Mesenchymal stem cell (in vitro differentiated cells and primary cell): ENCODE results near the gene GFRA4.
A peak's percentile ranks its signal among the peaks of the same experiment; 100 is the strongest.

ENCODE experiments used
- DNase-seq: peaks from one replicate; pipeline ENCODE4 v3.0.0-alpha.2; 2013
- H2AFZ ChIP-seq: one replicate; pipeline ENCODE4 v1.6.1; 2013; ENCODE audit warnings: low read depth, mild to moderate bottlenecking, control low read depth, inconsistent platforms, low read length, moderate library complexity
- H2AK5ac ChIP-seq: 2 replicates; pipeline ENCODE4 v1.6.1; 2013; ENCODE audit warnings: low read length, moderate library complexity, mild to moderate bottlenecking, inconsistent platforms; ENCODE audit not compliant: severe bottlenecking
- H2BK120ac ChIP-seq: one replicate; pipeline ENCODE4 v1.6.1; 2013; ENCODE audit warnings: low read depth, mild to moderate bottlenecking, inconsistent platforms, low read length, moderate library complexity
- H2BK12ac ChIP-seq, 2 experiments: one replicate each; pipeline ENCODE4 v1.6.1; 2013; ENCODE audit warnings: inconsistent platforms in 2 of 2, low read length in 2 of 2, mild to moderate bottlenecking in 2 of 2, moderate library complexity in 2 of 2, control low read depth in 1 of 2
- H2BK15ac ChIP-seq: one replicate; pipeline ENCODE4 v1.6.1; 2013; ENCODE audit warnings: mild to moderate bottlenecking, low read depth, inconsistent platforms; ENCODE audit not compliant: poor library complexity, severe bottlenecking
- H2BK5ac ChIP-seq: 2 replicates; pipeline ENCODE4 v1.6.1; 2013; ENCODE audit warnings: low read depth, mild to moderate bottlenecking, low read length, control low read depth, inconsistent platforms; ENCODE audit not compliant: poor library complexity, severe bottlenecking
- H3K14ac ChIP-seq, 2 experiments: one replicate each; pipeline ENCODE4 v1.6.1; 2013; ENCODE audit warnings: inconsistent platforms in 2 of 2, low read length in 2 of 2, control low read depth in 1 of 2, mild to moderate bottlenecking in 1 of 2, moderate library complexity in 1 of 2
- H3K18ac ChIP-seq, 2 experiments: one replicate each; pipeline ENCODE4 v1.6.1; 2013; ENCODE audit warnings: inconsistent platforms in 2 of 2, low read length in 2 of 2, control low read depth in 1 of 2, low read depth in 1 of 2, mild to moderate bottlenecking in 1 of 2
- H3K23ac ChIP-seq, 2 experiments: one replicate each; pipeline ENCODE4 v1.6.1; 2013; ENCODE audit warnings: inconsistent platforms in 2 of 2, low read length in 2 of 2, mild to moderate bottlenecking in 2 of 2, moderate library complexity in 2 of 2, control low read depth in 1 of 2
- H3K27ac ChIP-seq: 2 replicates; pipeline ENCODE4 v1.5.1; 2013; ENCODE audit warnings: mild to moderate bottlenecking, moderate library complexity, low read length, control low read depth, inconsistent platforms; ENCODE audit not compliant: poor library complexity, severe bottlenecking
- H3K27me3 ChIP-seq, 2 experiments: 2 replicates each; pipeline versions ENCODE4 v1.6.1 to v1.7.0; 2013; ENCODE audit warnings: low read length in 2 of 2, mild to moderate bottlenecking in 2 of 2, moderate library complexity in 2 of 2, control low read depth in 1 of 2, inconsistent platforms in 1 of 2; ENCODE audit not compliant: control insufficient read depth in 1 of 2, insufficient read depth in 1 of 2
- H3K36me3 ChIP-seq, 2 experiments: 2 replicates each; pipeline versions ENCODE4 v1.6.1 to v1.7.0; 2013; ENCODE audit warnings: low read length in 2 of 2, control low read depth in 1 of 2, inconsistent platforms in 1 of 2, low read depth in 1 of 2, mild to moderate bottlenecking in 1 of 2; ENCODE audit not compliant: insufficient read depth in 2 of 2, control insufficient read depth in 1 of 2
- H3K4ac ChIP-seq, 2 experiments: one replicate each; pipeline ENCODE4 v1.6.1; 2013; ENCODE audit warnings: inconsistent platforms in 2 of 2, low read length in 2 of 2, mild to moderate bottlenecking in 2 of 2, moderate library complexity in 2 of 2, control low read depth in 1 of 2, low read depth in 1 of 2
- H3K4me1 ChIP-seq: 2 replicates; pipeline ENCODE4 v1.6.1; 2013; ENCODE audit warnings: low read depth, low read length, control low read depth; ENCODE audit not compliant: control insufficient read depth, insufficient read depth
- H3K4me2 ChIP-seq: 2 replicates; pipeline ENCODE4 v1.6.1; 2013; ENCODE audit warnings: low read length, mild to moderate bottlenecking, inconsistent platforms; ENCODE audit not compliant: poor library complexity, severe bottlenecking
- H3K4me3 ChIP-seq, 2 experiments: 2 replicates each; pipeline versions ENCODE4 v1.5.1 to v1.7.0; 2013; ENCODE audit warnings: low read length in 2 of 2, mild to moderate bottlenecking in 2 of 2, control low read depth in 1 of 2, low read depth in 1 of 2; ENCODE audit not compliant: insufficient read depth in 1 of 2
- H3K79me1 ChIP-seq: replicated peaks from 2 replicates; pipeline ENCODE4 v1.6.1; 2013; ENCODE audit warnings: mild to moderate bottlenecking, control low read depth, low read length, inconsistent platforms; ENCODE audit not compliant: poor library complexity, severe bottlenecking
- H3K9ac ChIP-seq: 2 replicates; pipeline ENCODE4 v1.7.0; 2013; ENCODE audit warnings: mild to moderate bottlenecking, low read length, moderate library complexity
- H3K9me3 ChIP-seq: 2 replicates; pipeline ENCODE4 v1.7.0; 2013; ENCODE audit warnings: mild to moderate bottlenecking, low read length; ENCODE audit not compliant: control insufficient read depth
- H4K8ac ChIP-seq: one replicate; pipeline ENCODE4 v1.6.1; 2013; ENCODE audit warnings: inconsistent platforms, mild to moderate bottlenecking, low read length, moderate library complexity
- H4K91ac ChIP-seq: one replicate; pipeline ENCODE4 v1.6.1; 2013; ENCODE audit warnings: mild to moderate bottlenecking, low read length, inconsistent platforms
- WGBS: methylation state at CpG from one replicate; pipeline ENCODE4 v1.1.7; 2013; ENCODE audit warnings: mixed read lengths; 5-methylcytosine and 5-hydroxymethylcytosine counted together

The GFRA4 gene

DNA sequence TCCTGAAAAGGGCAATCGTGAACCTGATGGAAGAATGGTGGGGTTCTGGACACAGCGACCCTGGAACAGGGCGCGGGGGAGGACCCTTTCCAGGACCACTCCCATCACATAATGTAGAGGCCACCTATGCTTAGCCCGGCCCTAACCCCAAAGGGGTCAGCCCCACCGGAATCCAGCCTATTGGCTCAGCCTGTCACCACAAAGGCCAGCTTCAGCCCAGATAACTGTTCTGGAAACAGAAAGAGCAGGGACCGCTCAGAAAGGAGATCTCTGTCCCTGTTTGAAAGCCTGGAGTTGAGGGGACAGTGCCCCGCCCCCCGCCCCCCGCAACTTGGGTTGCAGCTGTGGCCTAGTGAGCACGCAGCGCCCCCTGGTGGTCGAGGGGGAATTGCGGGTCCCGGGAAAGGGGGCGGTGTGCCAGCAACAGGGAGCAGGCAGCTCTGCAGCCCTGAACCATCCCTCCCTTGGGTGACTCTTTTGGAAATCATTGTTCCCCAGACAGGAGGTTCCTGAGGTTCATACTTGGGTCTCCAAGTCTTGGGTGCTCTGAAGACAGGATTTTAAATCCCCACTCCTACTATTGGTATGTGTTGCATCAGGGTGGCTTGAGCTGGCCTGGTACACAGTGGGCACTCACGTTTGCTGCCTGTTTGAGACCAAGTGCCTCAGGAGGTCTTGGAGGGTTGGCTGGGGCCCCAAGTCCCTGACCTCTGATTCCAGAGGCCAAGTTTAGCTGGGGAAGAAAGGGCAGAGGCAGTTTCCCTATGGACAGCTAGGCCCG lies 47.7 kb upstream of the GFRA4 start:
- Histone ChIP-seq H3K27me3 (peaks cover under 1 to 9% of the 10 kb centered on the region in 2 experiments), H3K4me1 (peaks cover 8% of the 10 kb centered on the region), H3K36me3 (no peaks in the 10 kb centered on the region), H3K79me1 (no peaks in the 10 kb centered on the region), H3K14ac (no peak overlapping the region), H3K4me3 (no peak overlapping the region), H2AFZ (no peak overlapping the region), H4K91ac (no peak overlapping the region), H3K27ac (no peak overlapping the region), H3K9me3 (no peaks in the 10 kb centered on the region), H2AK5ac (no peak overlapping the region), H3K18ac (no peak overlapping the region), H2BK12ac (no peak overlapping the region), H4K8ac (no peak overlapping the region), H2BK15ac (no peak overlapping the region), H3K4ac (no peak overlapping the region), H2BK5ac (no peak overlapping the region), H3K23ac (no peak overlapping the region), H3K4me2 (no peak overlapping the region), H3K9ac (peak overlapping the region; percentile 53), H2BK120ac (no peak overlapping the region)
- DNase-seq = peak; percentile 60
- 27% methylated on average over 17 of the region's 18 CpGs for WGBS

DNA sequence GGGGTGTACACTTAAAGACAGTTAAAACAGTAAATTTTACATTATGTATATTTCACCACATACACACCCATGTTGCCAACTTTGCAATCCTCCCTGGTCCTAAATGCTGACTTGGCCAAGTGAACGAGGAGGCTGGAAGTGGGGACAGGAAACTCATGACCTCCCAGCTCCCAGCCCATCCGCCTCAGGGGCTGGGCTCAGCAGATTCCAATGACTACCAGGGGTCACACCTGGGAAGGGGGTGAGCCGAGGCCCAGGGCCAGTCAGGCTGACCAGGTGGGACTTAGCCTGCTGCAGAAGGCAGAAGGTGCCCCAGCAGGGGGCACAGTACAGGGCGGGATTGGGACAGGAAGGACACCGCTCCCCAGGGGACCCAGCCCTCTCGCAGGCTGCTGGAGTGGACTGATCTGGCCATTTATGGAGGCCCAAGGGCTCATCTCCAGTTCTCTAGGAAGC lies 46.8 kb upstream of the GFRA4 start:
- no peak overlapping the region for H2BK120ac ChIP-seq
- 78% methylated on average over 6 of the region's 6 CpGs for WGBS
- H2AFZ ChIP-seq = no peak overlapping the region

GRCh38 chr20:3707508-3707899 lies 44.3 kb upstream of the GFRA4 start:
- Histone ChIP-seq H3K4me2 (no peak overlapping the region), H3K36me3 (no peaks in the 10 kb centered on the region), H2BK12ac (no peak overlapping the region), H3K4me3 (no peak overlapping the region), H3K4me1 (peaks cover 8% of the 10 kb centered on the region), H4K91ac (no peak overlapping the region), H3K4ac (no peak overlapping the region), H4K8ac (no peak overlapping the region), H3K14ac (no peak overlapping the region), H2AK5ac (no peak overlapping the region), H2BK120ac (no peak overlapping the region), H3K18ac (no peak overlapping the region), H3K79me1 (no peaks in the 10 kb centered on the region), H2BK15ac (no peak overlapping the region), H3K9ac (no peak overlapping the region), H3K27ac (no peak overlapping the region), H3K9me3 (no peaks in the 10 kb centered on the region), H3K23ac (no peak overlapping the region), H2AFZ (no peak overlapping the region), H2BK5ac (no peak overlapping the region), H3K27me3 (peaks cover 14 to 19% of the 10 kb centered on the region in 2 experiments)
- WGBS = 82% methylated on average over 3 of the region's 3 CpGs
- DNase-seq = no peak

More for the DNA sequence above, 46.8 kb upstream of the GFRA4 start:
- Histone ChIP-seq H3K4me3 (no peak overlapping the region), H3K4ac (no peak overlapping the region), H3K4me2 (no peak overlapping the region), H3K23ac (no peak overlapping the region), H2AK5ac (no peak overlapping the region), H3K9me3 (no peaks in the 10 kb centered on the region), H2BK5ac (no peak overlapping the region), H3K36me3 (no peaks in the 10 kb centered on the region), H3K27me3 (peaks cover 4 to 9% of the 10 kb centered on the region in 2 experiments), H3K27ac (no peak overlapping the region), H3K18ac (no peak overlapping the region), H2BK12ac (no peak overlapping the region), H4K91ac (no peak overlapping the region), H3K9ac (no peak overlapping the region), H3K79me1 (no peaks in the 10 kb centered on the region), H2BK15ac (no peak overlapping the region), H3K4me1 (peaks cover 8% of the 10 kb centered on the region), H4K8ac (no peak overlapping the region), H3K14ac (no peak overlapping the region)
- DNase-seq = no peak

DNA sequence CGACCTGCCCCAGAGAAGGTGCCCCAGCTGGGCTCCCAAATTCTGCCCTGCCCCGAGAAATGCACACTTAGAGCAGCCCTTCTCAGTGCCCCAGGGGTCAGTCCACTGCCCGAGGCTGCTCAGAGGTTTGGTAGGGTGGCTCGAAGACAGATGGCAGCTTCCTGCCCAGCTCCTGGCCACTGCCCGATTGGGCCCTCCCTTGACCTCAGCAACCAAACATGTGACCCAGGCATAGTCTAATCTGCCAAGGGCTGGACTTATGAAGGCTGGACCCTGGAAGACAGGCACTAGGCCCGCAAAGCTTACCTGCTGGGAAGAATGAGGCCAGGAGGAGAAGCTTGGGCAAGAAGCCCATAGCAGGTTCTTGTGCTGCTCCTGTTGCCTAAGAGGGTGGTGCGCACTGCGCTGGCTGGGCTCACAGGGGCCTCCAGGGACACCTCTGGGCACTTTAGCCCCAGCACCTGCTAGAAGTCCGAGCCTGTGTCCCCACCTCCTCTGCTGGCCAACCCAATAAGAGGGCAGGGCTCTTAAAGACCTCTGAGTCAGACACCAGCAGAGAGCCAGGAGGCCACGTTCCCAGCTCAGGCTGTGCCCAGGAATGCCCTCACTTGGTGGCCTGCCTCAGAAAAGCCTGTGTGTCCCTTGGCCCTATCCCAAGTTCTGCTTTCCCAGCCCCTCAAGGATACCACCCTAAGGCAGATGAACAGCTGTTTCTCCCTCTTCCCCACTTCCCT lies 43.7 kb upstream of the GFRA4 start:
- Histone ChIP-seq H2AFZ (no peak overlapping the region), H3K14ac (no peak overlapping the region), H2AK5ac (no peak overlapping the region), H3K79me1 (no peaks in the 10 kb centered on the region), H3K18ac (no peak overlapping the region), H2BK5ac (no peak overlapping the region), H3K36me3 (no peaks in the 10 kb centered on the region), H2BK120ac (no peak overlapping the region), H2BK12ac (no peak overlapping the region), H3K4me1 (peaks cover 8% of the 10 kb centered on the region), H4K8ac (no peak overlapping the region), H3K27me3 (peaks cover 14 to 18% of the 10 kb centered on the region in 2 experiments), H4K91ac (no peak overlapping the region), H3K4ac (no peak overlapping the region), H3K27ac (no peak overlapping the region), H3K23ac (no peak overlapping the region), H3K4me2 (no peak overlapping the region), H2BK15ac (peak overlapping the region; percentile 30), H3K9ac (no peak overlapping the region), H3K4me3 (no peak overlapping the region), H3K9me3 (no peaks in the 10 kb centered on the region)
- 75% methylated on average over 10 of the region's 10 CpGs for WGBS
- peak; percentile 13 for DNase-seq
